A673 (cell line): ENCODE measurements around the gene GALNT6. TPM values are rescaled to one million over a fixed set of nuclear protein-coding genes. Genes with fewer than 3 reads are reported as not detected.

Experiments
- BruUV-seq: library from RNA; stranded (reverse); fragments of 400-500 nt; replicated peaks from 2 replicates; lab custom pipeline; 2021; lab: Mats Ljungman, UMichigan
- CTCF ChIA-PET: fragments of 300-600 bp; sonication (Branson Sonifier 250); formaldehyde crosslinking; loops from one replicate; lab custom pipeline; 2022; ENCODE audit warnings: antibody characterized with exemption; lab: Charles Lee
- POLR2A ChIA-PET: fragments of 300-600 bp; sonication (Branson Sonifier 250); formaldehyde crosslinking; loops from one replicate; lab custom pipeline; 2022; ENCODE audit warnings: antibody characterized with exemption; ENCODE audit not compliant: low non-redundant PET; lab: Charles Lee
- DNase-seq: peaks from one replicate; pipeline ENCODE4 v3.0.0-alpha.2; 2015; ENCODE audit warnings: low spot score
- H3K27ac ChIP-seq: fragments of 200-600 bp; sonication (generic); 2 replicates; pipeline ENCODE4 v1.5.1; 2016; ENCODE audit warnings: mixed run types, low read depth, mild to moderate bottlenecking, mixed read lengths, antibody characterized with exemption, low read length; ENCODE audit not compliant: poor library complexity, severe bottlenecking
- H3K27me3 ChIP-seq: fragments of 200-600 bp; sonication (generic); replicated peaks from 2 replicates; pipeline ENCODE4 v1.6.1; 2017; ENCODE audit warnings: mixed run types, low read depth, mild to moderate bottlenecking, mixed read lengths, antibody characterized with exemption, low read length; ENCODE audit not compliant: insufficient read depth, poor library complexity
- H3K36me3 ChIP-seq: fragments of 200-600 bp; sonication (generic); 2 replicates; pipeline ENCODE4 v1.6.1; 2016; ENCODE audit warnings: mixed run types, mild to moderate bottlenecking, mixed read lengths, antibody characterized with exemption, low read length; ENCODE audit not compliant: insufficient read depth, poor library complexity, severe bottlenecking
- H3K4me1 ChIP-seq: fragments of 200-600 bp; sonication (generic); 2 replicates; pipeline ENCODE4 v1.6.1; 2017; ENCODE audit warnings: mixed run types, mild to moderate bottlenecking, mixed read lengths, antibody characterized with exemption, low read length; ENCODE audit not compliant: insufficient read depth, poor library complexity, severe bottlenecking
- H3K4me3 ChIP-seq: fragments of 200-600 bp; sonication (generic); 2 replicates; pipeline ENCODE4 v1.5.1; 2016; ENCODE audit warnings: low read depth, mixed run types, mild to moderate bottlenecking, mixed read lengths, low read length; ENCODE audit not compliant: poor library complexity, severe bottlenecking
- H3K9me3 ChIP-seq: fragments of 200-600 bp; sonication (generic); 2 replicates; pipeline ENCODE4 v1.6.1; 2016; ENCODE audit warnings: mixed run types, low read depth, mild to moderate bottlenecking, mixed read lengths, antibody characterized with exemption, low read length; ENCODE audit not compliant: poor library complexity, severe bottlenecking
- CTCF ChIP-seq: fragments of 300-800, 200-600 bp; sonication (generic); conservative IDR thresholded peaks from 2 replicates; pipeline ENCODE4 v1.5.1; 2017; ENCODE audit warnings: low read depth, mild to moderate bottlenecking, antibody characterized with exemption, low read length, moderate library complexity, mixed read lengths
- EZH2 ChIP-seq: fragments of 200-600 bp; sonication (generic); IDR thresholded peaks from 2 replicates; pipeline ENCODE4 v1.6.1; 2017; ENCODE audit warnings: borderline replicate concordance, low read depth, mild to moderate bottlenecking, mixed read lengths, antibody characterized with exemption, low read length; ENCODE audit not compliant: poor library complexity, severe bottlenecking
- intact Hi-C: fragments of 100-400 bp; cut with micrococcal nuclease; formaldehyde crosslinking; loops from one replicate; pipeline ENCODE4 v1.10.0; 2022; ENCODE audit not compliant: unreplicated experiment
- total RNA-seq: library from RNA; stranded (reverse); gene quantifications from 2 replicates; pipeline ENCODE4 v1.2.3, GENCODE V29; 2021

GALNT6 gene
- total RNA-seq, 1 experiment from 2014 or later = 0.26 TPM

GRCh38 chr12:51395283-51396230, 4.4 kb upstream of the GALNT6 start:
- TF ChIP-seq EZH2 = no peak
- no peak for TF ChIP-seq CTCF
- no peak for DNase-seq
- POLR2A ChIA-PET = no interaction called here

GRCh38 chr12:51393676-51394545, 2.7 kb upstream of the GALNT6 start:
- H3K4me3 ChIP-seq = no peak overlapping the region
- ChIA-PET POLR2A (no interaction called here), CTCF (no interaction called here)
- DNase-seq = no peak
- intact Hi-C loops = no loop called here
- peaks cover 10% of the 10 kb centered on the region for H3K27me3 ChIP-seq
- TF ChIP-seq CTCF (no peak), EZH2 (no peak)
- H3K27ac ChIP-seq = no peak overlapping the region
- H3K9me3 ChIP-seq = no peaks in the 10 kb centered on the region
- no peaks in the 10 kb centered on the region for H3K4me1 ChIP-seq
- H3K36me3 ChIP-seq = no peaks in the 10 kb centered on the region
- no TSS peak for BruUV-seq

More at GRCh38 chr12:51395283-51396230, 4.4 kb upstream of the GALNT6 start:
- Histone ChIP-seq H3K9me3 (no peaks in the 10 kb centered on the region), H3K4me1 (no peaks in the 10 kb centered on the region), H3K36me3 (no peaks in the 10 kb centered on the region), H3K27me3 (peaks cover 10% of the 10 kb centered on the region), H3K27ac (no peak overlapping the region), H3K4me3 (no peak overlapping the region)
- intact Hi-C loops = no loop called here
- CTCF ChIA-PET = interaction anchor here (0.6 kb wide), 1 partner anchor 19 kb away, joined by 3 read pairs; no protein-coding TSS in a partner anchor
- BruUV-seq = no TSS peak

DNA sequence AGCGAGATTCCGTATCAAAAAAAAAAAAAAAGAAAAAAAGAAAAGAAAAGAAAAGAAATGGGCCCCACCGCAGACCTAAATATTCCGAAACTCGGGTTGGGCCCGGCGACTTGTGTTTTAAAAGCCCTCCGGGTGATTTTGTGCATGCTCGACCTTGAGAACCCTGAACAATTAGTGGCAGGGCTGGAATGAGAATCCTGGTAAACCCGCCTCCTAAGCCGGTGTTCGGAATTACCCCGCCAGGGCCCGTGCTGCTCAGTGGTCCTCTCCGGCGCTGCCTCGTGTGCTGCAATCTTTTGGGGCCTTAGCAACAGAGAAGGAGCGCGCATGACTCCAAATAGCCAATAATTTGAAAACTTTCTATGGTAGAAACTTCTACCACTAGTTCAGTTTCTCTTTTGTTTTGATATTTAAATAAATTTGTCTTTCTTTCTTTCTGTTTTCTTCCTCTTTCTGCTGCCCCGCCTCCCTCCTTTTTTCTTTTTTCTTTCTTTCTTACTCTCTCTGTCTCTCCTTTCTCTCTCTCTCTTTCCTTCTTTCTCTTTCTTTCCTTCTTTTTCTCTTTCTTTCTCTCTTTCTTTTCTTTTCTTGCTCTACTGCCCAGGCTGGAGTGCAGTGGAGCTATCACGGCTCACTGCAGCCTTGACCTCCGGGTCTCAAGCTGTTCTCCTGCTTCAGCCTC, 1.5 kb upstream of the GALNT6 start:
- Histone ChIP-seq H3K36me3 (no peaks in the 10 kb centered on the region), H3K4me1 (no peaks in the 10 kb centered on the region), H3K4me3 (no peak overlapping the region), H3K9me3 (no peaks in the 10 kb centered on the region), H3K27me3 (peaks cover 10% of the 10 kb centered on the region), H3K27ac (no peak overlapping the region)
- intact Hi-C loops = no loop called here
- ChIA-PET POLR2A (no interaction called here), CTCF (no interaction called here)
- no TSS peak for BruUV-seq
- TF ChIP-seq EZH2 (no peak), CTCF (no peak)
- no peak for DNase-seq
